HEK293T (cell line): ENCODE results near the gene TBR1.

ENCODE experiments used
- CTCF ChIA-PET: fragments of 350-600 bp; formaldehyde crosslinking; extraction: SDS; loops from one replicate; lab custom pipeline; 2021; ENCODE audit warnings: antibody characterized with exemption, inconsistent platforms; lab: Yijun Ruan, JAX
- POLR2A ChIA-PET: fragments of 350-600 bp; formaldehyde crosslinking; extraction: SDS; loops from one replicate; lab custom pipeline; 2020; ENCODE audit warnings: antibody characterized with exemption, inconsistent platforms; lab: Yijun Ruan, JAX
- DNase-seq: peaks from one replicate; pipeline ENCODE4 v3.0.0; 2012; ENCODE audit warnings: mixed read lengths; ENCODE audit errors: extremely low spot score
- ARNT ChIP-seq: fragments of 450-650 bp; IDR thresholded peaks from 2 replicates; pipeline ENCODE4 v1.6.1; 2017; ENCODE audit warnings: mild to moderate bottlenecking
- BHLHE40 ChIP-seq: fragments of 450-650 bp; IDR thresholded peaks from 2 replicates; pipeline ENCODE4 v1.6.1; 2016; ENCODE audit warnings: mild to moderate bottlenecking, moderate library complexity, borderline replicate concordance
- CTBP1 ChIP-seq: fragments of 450-650 bp; IDR thresholded peaks from 2 replicates; pipeline ENCODE4 v1.6.1; 2016; ENCODE audit warnings: borderline replicate concordance
- ELF4 ChIP-seq: fragments of 450-650 bp; IDR thresholded peaks from 2 replicates; pipeline ENCODE4 v1.6.1; 2017; ENCODE audit warnings: antibody characterized with exemption
- FOXA1 ChIP-seq: fragments of 450-650 bp; IDR thresholded peaks from 2 replicates; pipeline ENCODE4 v1.6.1; 2016; ENCODE audit warnings: mild to moderate bottlenecking
- FOXK2 ChIP-seq: fragments of 450-650 bp; IDR thresholded peaks from 2 replicates; pipeline ENCODE4 v1.6.1; 2016; ENCODE audit warnings: mild to moderate bottlenecking
- FOXM1 ChIP-seq: fragments of 450-650 bp; IDR thresholded peaks from 2 replicates; pipeline ENCODE4 v1.6.1; 2017; ENCODE audit warnings: mild to moderate bottlenecking, borderline replicate concordance
- HDGF ChIP-seq: fragments of 450-650 bp; IDR thresholded peaks from 2 replicates; pipeline ENCODE4 v1.6.1; 2017; ENCODE audit warnings: antibody characterized with exemption, borderline replicate concordance
- L3MBTL2 ChIP-seq: fragments of 450-650 bp; conservative IDR thresholded peaks from 2 replicates; pipeline ENCODE4 v1.6.1; 2016; ENCODE audit warnings: mild to moderate bottlenecking
- LEF1 ChIP-seq: fragments of 450-650 bp; IDR thresholded peaks from 2 replicates; pipeline ENCODE4 v1.6.1; 2017; ENCODE audit warnings: mild to moderate bottlenecking, borderline replicate concordance
- NFRKB ChIP-seq: fragments of 450-650 bp; IDR thresholded peaks from 2 replicates; pipeline ENCODE4 v1.6.1; 2016; ENCODE audit warnings: mild to moderate bottlenecking, moderate library complexity
- PKNOX1 ChIP-seq: fragments of 450-650 bp; IDR thresholded peaks from 2 replicates; pipeline ENCODE4 v1.6.1; 2016
- SP1 ChIP-seq: fragments of 450-650 bp; IDR thresholded peaks from 2 replicates; pipeline ENCODE4 v1.6.1; 2017
- SUZ12 ChIP-seq: fragments of 450-650 bp; IDR thresholded peaks from 2 replicates; pipeline ENCODE4 v1.6.1; 2016; ENCODE audit warnings: mild to moderate bottlenecking
- TARDBP ChIP-seq: fragments of 450-650 bp; IDR thresholded peaks from 2 replicates; pipeline ENCODE4 v1.6.1; 2016
- ZNF384 ChIP-seq: fragments of 450-650 bp; IDR thresholded peaks from 2 replicates; pipeline ENCODE4 v1.6.1; 2016

Gene TBR1

GRCh38 chr2:161427664-161428587 is 11.8 kb downstream of the TBR1 start:
- ChIA-PET CTCF (no interaction called here), POLR2A (no interaction called here)
- no peak for DNase-seq
- TF ChIP-seq BHLHE40: no peak
- TF ChIP-seq PKNOX1: no peak
- TF ChIP-seq HDGF: no peak
- TF ChIP-seq SP1: no peak
- no peak for TF ChIP-seq FOXM1
- no peak for TF ChIP-seq ELF4
- TF ChIP-seq ARNT: no peak
- TF ChIP-seq TARDBP: no peak
- TF ChIP-seq ZNF384: no peak
- TF ChIP-seq SUZ12: no peak
- no peak for TF ChIP-seq FOXA1
- no peak for TF ChIP-seq L3MBTL2
- TF ChIP-seq FOXK2: no peak
- TF ChIP-seq CTBP1: no peak
- no peak for TF ChIP-seq LEF1
- no peak for TF ChIP-seq NFRKB

- no peak for DNase-seq
- ChIA-PET POLR2A (no interaction called here), CTCF (no interaction called here)
- TF ChIP-seq SUZ12 (no peak), NFRKB (no peak), TARDBP (no peak), ELF4 (no peak), ZNF384 (no peak), FOXM1 (no peak), CTBP1 (no peak), ARNT (no peak), FOXA1 (no peak), FOXK2 (no peak), HDGF (no peak), BHLHE40 (no peak), SP1 (no peak), LEF1 (no peak), PKNOX1 (no peak)
Measured at GRCh38 chr2:161430386-161430785, 14.3 kb downstream of the TBR1 start.

- DNase-seq: no peak
- ChIA-PET POLR2A (no interaction called here), CTCF (no interaction called here)
- TF ChIP-seq ARNT (no peak), CTBP1 (no peak), SP1 (no peak), LEF1 (no peak), HDGF (no peak), ZNF384 (no peak), PKNOX1 (no peak), ELF4 (no peak), FOXA1 (no peak), TARDBP (no peak), FOXM1 (no peak), FOXK2 (no peak)
Measured at GRCh38 chr2:161432107-161432506, 16.0 kb downstream of the TBR1 start.

- CTCF ChIA-PET: no interaction called here
- no peak for DNase-seq
- POLR2A ChIA-PET: no interaction called here
- TF ChIP-seq SUZ12 (no peak), HDGF (no peak), FOXK2 (no peak), LEF1 (no peak), L3MBTL2 (no peak), PKNOX1 (no peak)
Measured at GRCh38 chr2:161434118-161434517, 18.0 kb downstream of the TBR1 start.

GRCh38 chr2:161436411-161436810 is 20.3 kb downstream of the TBR1 start:
- ChIA-PET POLR2A (no interaction called here), CTCF (no interaction called here)
- no peak for TF ChIP-seq PKNOX1
- TF ChIP-seq FOXM1: no peak
- TF ChIP-seq ZNF384: no peak
- TF ChIP-seq NFRKB: no peak
- TF ChIP-seq HDGF: no peak
- no peak for TF ChIP-seq ARNT
- no peak for TF ChIP-seq SUZ12
- TF ChIP-seq FOXK2: no peak
- TF ChIP-seq SP1: no peak
- no peak for TF ChIP-seq CTBP1
- TF ChIP-seq FOXA1: no peak
- TF ChIP-seq BHLHE40: no peak
- TF ChIP-seq L3MBTL2: no peak
- no peak for DNase-seq
